Loucy (cell line): ENCODE measurements around the gene RAB25.

Source experiments
- CTCF ChIP-seq: fragments of 200-600 bp; sonication (generic); conservative IDR thresholded peaks from 2 replicates; pipeline ENCODE4 v1.5.1; 2014; ENCODE audit warnings: mild to moderate bottlenecking, antibody characterized with exemption, low read length
- EZH2phosphoT487 ChIP-seq: fragments of 200-600 bp; IDR thresholded peaks from 2 replicates; pipeline ENCODE4 v1.6.1; 2018; ENCODE audit warnings: antibody characterized with exemption, mild to moderate bottlenecking, moderate library complexity, borderline replicate concordance

GRCh38 chr1:156097499-156098178, 36.7 kb downstream of the RAB25 start:
- TF ChIP-seq CTCF (no peak), EZH2phosphoT487 (no peak)
